Suprapubic skin (tissue), 4 donors: ENCODE results near the gene SPECC1.

Experiments used
- CTCF ChIP-seq, 2 donors: fragments of 200-600 bp in 1 of 2; fragments of 450-650 bp in 1 of 2; sonication (generic) in 1 of 2; IDR thresholded peaks; one replicate each; pipeline ENCODE4 v1.5.1; 2016 to 2019; ENCODE audit warnings: antibody characterized with exemption in 2 of 2, mild to moderate bottlenecking in 1 of 2, moderate library complexity in 1 of 2
- EP300 ChIP-seq: sonication (generic); formaldehyde crosslinking; IDR thresholded peaks from one replicate; pipeline ENCODE4 v1.6.1; 2017; ENCODE audit warnings: antibody characterized with exemption
- POLR2A ChIP-seq, 2 donors: fragments of 450-650 bp; IDR thresholded peaks; one replicate each; pipeline ENCODE4 v1.6.1; 2017; ENCODE audit warnings: antibody characterized with exemption in 2 of 2, mild to moderate bottlenecking in 2 of 2, moderate library complexity in 2 of 2
- POLR2AphosphoS5 ChIP-seq, 3 donors: sonication (generic); formaldehyde crosslinking; IDR thresholded peaks; one replicate each; pipeline ENCODE4 v1.6.1; 2017; ENCODE audit warnings: antibody characterized with exemption in 3 of 3

GRCh38 chr17:20216154-20216815 is 207.1 kb downstream of the SPECC1 start:
- TF ChIP-seq CTCF (IDR thresholded peaks at IDR 0.05) (no peak), EP300 (no peak), POLR2A (IDR thresholded peaks at IDR 0.05) (no peak), POLR2AphosphoS5 (IDR thresholded peaks at IDR 0.05) (no peak)
